Natural killer cell (primary cell): ENCODE results near the gene EIPR1. TPM values are rescaled to one million over a fixed set of nuclear protein-coding genes. Genes with fewer than 3 reads are reported as not detected.

Experiments used
- ATAC-seq, 3 donors: fragments of 150-1000 bp in 2 of 3; fragments of 200-7000 bp in 1 of 3; cut with Tn5 transposase; 1 replicate in 1 of 3; 2 replicates in 2 of 3; pipeline ENCODE4 v1.10.0; 2021; ENCODE audit warnings: mild to moderate bottlenecking in 2 of 3, moderate library complexity in 2 of 3
- DNase-seq, 2 donors: peaks; one replicate each; pipeline versions ENCODE4 v3.0.0 to v3.0.0-alpha.2; 2013 to 2021; ENCODE audit warnings: mixed read lengths in 1 of 2
- H3K27ac ChIP-seq: one replicate; pipeline ENCODE4 v1.5.1; 2013; ENCODE audit warnings: mild to moderate bottlenecking, low read length
- H3K27me3 ChIP-seq: one replicate; pipeline ENCODE4 v1.6.1; 2013; ENCODE audit warnings: low read length; ENCODE audit not compliant: control insufficient read depth, insufficient read depth
- H3K36me3 ChIP-seq: one replicate; pipeline ENCODE4 v1.6.1; 2013; ENCODE audit warnings: low read length; ENCODE audit not compliant: control insufficient read depth, insufficient read depth
- H3K4me1 ChIP-seq: one replicate; pipeline ENCODE4 v1.6.1; 2013; ENCODE audit warnings: low read length; ENCODE audit not compliant: control insufficient read depth, insufficient read depth
- H3K4me3 ChIP-seq: one replicate; pipeline ENCODE4 v1.5.1; 2013; ENCODE audit warnings: low read length
- H3K9me3 ChIP-seq: one replicate; pipeline ENCODE4 v1.6.1; 2013; ENCODE audit warnings: low read length; ENCODE audit not compliant: control insufficient read depth, insufficient read depth
- H3K27ac Mint-ChIP-seq, 2 donors: one replicate each; pipeline ENCODE4 v1.8.0; 2022; ENCODE audit warnings: mild to moderate bottlenecking in 2 of 2, mixed read lengths in 2 of 2, moderate library complexity in 1 of 2
- H3K27me3 Mint-ChIP-seq, 2 donors: one replicate each; pipeline ENCODE4 v1.8.0; 2022; ENCODE audit warnings: low read depth in 2 of 2, mixed read lengths in 2 of 2
- H3K36me3 Mint-ChIP-seq: one replicate; pipeline ENCODE4 v1.8.0; 2022; ENCODE audit warnings: mixed read lengths
- H3K4me1 Mint-ChIP-seq, 2 donors: one replicate each; pipeline ENCODE4 v1.8.0; 2022; ENCODE audit warnings: mixed read lengths in 2 of 2
- H3K4me3 Mint-ChIP-seq: one replicate; pipeline ENCODE4 v1.8.0; 2022; ENCODE audit warnings: mild to moderate bottlenecking, moderate library complexity, mixed read lengths
- H3K9me3 Mint-ChIP-seq, 2 donors: one replicate each; pipeline ENCODE4 v1.8.0; 2022; ENCODE audit warnings: mixed read lengths in 2 of 2
- CTCF ChIP-seq: fragments of 200-600 bp; IDR thresholded peaks from one replicate; pipeline ENCODE4 v1.8.0; 2022; ENCODE audit warnings: antibody characterized with exemption
- WGBS: methylation state at CpG from one replicate; pipeline ENCODE4 v1.1.7; 2013; ENCODE audit warnings: missing lambda C conversion rate; ENCODE audit not compliant: insufficient coverage; 5-methylcytosine and 5-hydroxymethylcytosine counted together
- intact Hi-C: fragments of 100-400 bp; cut with micrococcal nuclease; formaldehyde crosslinking; loops from one replicate; pipeline ENCODE4 v1.14.2; 2022
- total RNA-seq, 4 donors: library from RNA; stranded (reverse); fragments of 120-200 nt in 1 of 4; gene quantifications; one replicate each; pipeline versions ENCODE4 v1.2.3 to v1.2.4, GENCODE V29; 2013 to 2022

The EIPR1 gene
- total RNA-seq, 3 donors from 2014 or later (not counting 1 experiment from before 2014, with no cell fraction given): 26.8 to 28.8 (median 27.9) TPM

- H3K27ac Mint-ChIP-seq: no peak overlapping the region
- no peaks in the 10 kb centered on the region for H3K27me3 Mint-ChIP-seq
- no peak for DNase-seq
- intact Hi-C loops: no loop called here
- H3K4me1 Mint-ChIP-seq: peaks cover 9 to 21% of the 10 kb centered on the region in 2 donors
- no peak for ATAC-seq
- Histone ChIP-seq H3K27ac (no peak overlapping the region), H3K36me3 (peaks cover 16% of the 10 kb centered on the region), H3K9me3 (no peaks in the 10 kb centered on the region), H3K4me1 (no peaks in the 10 kb centered on the region), H3K4me3 (no peak overlapping the region), H3K27me3 (no peaks in the 10 kb centered on the region)
- H3K4me3 Mint-ChIP-seq: no peak overlapping the region
- H3K36me3 Mint-ChIP-seq: no peaks in the 10 kb centered on the region
- 96% methylated on average over 8 of the region's 10 CpGs for WGBS
- TF ChIP-seq CTCF: no peak
- H3K9me3 Mint-ChIP-seq: no peaks in the 10 kb centered on the region
Observed at GRCh38 chr2:3338340-3338739, 39.3 kb downstream of the EIPR1 start.

GRCh38 chr2:3336844-3337243, 40.8 kb downstream of the EIPR1 start:
- intact Hi-C loops: no loop called here
- Mint-ChIP-seq H3K9me3 (no peaks in the 10 kb centered on the region), H3K4me1 (peaks cover 5 to 18% of the 10 kb centered on the region in 2 donors), H3K27me3 (no peaks in the 10 kb centered on the region), H3K27ac (no peak overlapping the region), H3K36me3 (no peaks in the 10 kb centered on the region), H3K4me3 (no peak overlapping the region)
- Histone ChIP-seq H3K27me3 (no peaks in the 10 kb centered on the region), H3K27ac (no peak overlapping the region), H3K4me1 (no peaks in the 10 kb centered on the region), H3K4me3 (no peak overlapping the region), H3K36me3 (peaks cover 25% of the 10 kb centered on the region), H3K9me3 (no peaks in the 10 kb centered on the region)
- TF ChIP-seq CTCF: no peak
- 90% methylated on average over 2 of the region's 2 CpGs for whole genome bisulfite sequencing
- ATAC-seq: no peak
- no peak for DNase-seq

GRCh38 chr2:3334392-3335345, 42.9 kb downstream of the EIPR1 start:
- Mint-ChIP-seq H3K27me3 (no peaks in the 10 kb centered on the region), H3K27ac (peak overlapping the region in 1 of 2 donors; percentile 31), H3K4me1 (peaks cover 13 to 26% of the 10 kb centered on the region in 2 donors), H3K9me3 (no peaks in the 10 kb centered on the region), H3K4me3 (no peak overlapping the region), H3K36me3 (peaks cover 13% of the 10 kb centered on the region)
- Histone ChIP-seq H3K4me1 (no peaks in the 10 kb centered on the region), H3K9me3 (no peaks in the 10 kb centered on the region), H3K36me3 (peaks cover 33% of the 10 kb centered on the region), H3K27me3 (no peaks in the 10 kb centered on the region), H3K27ac (no peak overlapping the region), H3K4me3 (no peak overlapping the region)
- no peak for DNase-seq
- intact Hi-C loops: no loop called here
- ATAC-seq: no peak
- 98% methylated on average over 24 of the region's 24 CpGs for WGBS
- no peak for TF ChIP-seq CTCF
